Mucosa of descending colon (tissue), 3 donors: Measurements from ENCODE around the gene CDC6. TPM values are rescaled to one million over a fixed set of nuclear protein-coding genes. Genes with fewer than 3 reads are reported as not detected.

Source experiments
- ATAC-seq: fragments of 200-7000 bp; cut with Tn5 transposase; one replicate; pipeline ENCODE4 v1.9.1; 2020; ENCODE audit warnings: mild to moderate bottlenecking, moderate library complexity
- DNase-seq, 3 donors: peaks; one replicate each; pipeline ENCODE4 v3.0.0-alpha.2; 2020
- H3K36me3 ChIP-seq: fragments of 200-600 bp; one replicate; pipeline ENCODE4 v1.8.0; 2021; ENCODE audit warnings: low read depth, mild to moderate bottlenecking
- H3K4me1 ChIP-seq: fragments of 200-600 bp; one replicate; pipeline ENCODE4 v1.8.0; 2021; ENCODE audit warnings: low read depth, mild to moderate bottlenecking
- H3K4me3 ChIP-seq: fragments of 200-600 bp; one replicate; pipeline ENCODE4 v1.8.0; 2021; ENCODE audit warnings: mild to moderate bottlenecking
- H3K9me3 ChIP-seq: fragments of 200-600 bp; one replicate; pipeline ENCODE4 v1.8.0; 2021; ENCODE audit warnings: mild to moderate bottlenecking
- CTCF ChIP-seq: fragments of 200-600 bp; IDR thresholded peaks from one replicate; pipeline ENCODE4 v1.8.0; 2022; ENCODE audit warnings: antibody characterized with exemption, mild to moderate bottlenecking
- intact Hi-C, 2 donors: fragments of 100-400 bp; cut with DNase I in 1 of 2; cut with micrococcal nuclease in 1 of 2; formaldehyde crosslinking; loops; one replicate each; pipeline versions ENCODE4 v1.11.0 to v1.11.1; 2022; cut with DNase I, micrococcal nuclease
- total RNA-seq, 3 donors: library from RNA; stranded (reverse); fragmentation: NEBNext Ultra II Directional in 2 of 3; extraction: Animal tissue kit (Norgen Biotek cat#: 25700) in 2 of 3; gene quantifications; one replicate each; pipeline versions ENCODE4 v1.2.1 to v1.2.4, GENCODE V29; 2021 to 2023
- donor health status: DM: no; HTN: no; CAD: no; lungs with moderate emphysema.
- donor health status: DM: no; HTN: no; CAD: no.
- donor health status: DM: no; HTN: yes; CAD: no.

CDC6 gene
- total RNA-seq, 3 donors from 2014 or later, result 4.0 to 14.9 (median 7.4) TPM

GRCh38 chr17:40312893-40313667, 25.4 kb downstream of the CDC6 start:
- ATAC-seq (no peak), DNase-seq (no peak)
- Histone ChIP-seq H3K36me3 (no peaks in the 10 kb centered on the region), H3K4me3 (no peak overlapping the region), H3K9me3 (no peaks in the 10 kb centered on the region), H3K4me1 (peaks cover 63% of the 10 kb centered on the region)
- no peak for TF ChIP-seq CTCF
- intact Hi-C loops, result no loop called here

GRCh38 chr17:40313668-40314583, 26.2 kb downstream of the CDC6 start:
- no peak for ATAC-seq

GRCh38 chr17:40314584-40314956, 26.9 kb downstream of the CDC6 start:
- H3K4me1 ChIP-seq, result peaks cover 48% of the 10 kb centered on the region
- H3K36me3 ChIP-seq, result no peaks in the 10 kb centered on the region
- no peaks in the 10 kb centered on the region for H3K9me3 ChIP-seq
- intact Hi-C loops, result no loop called here
- ATAC-seq (peak; percentile 55), DNase-seq (peak; percentile 82 to 96 (median 86))
- H3K4me3 ChIP-seq, result no peak overlapping the region
- TF ChIP-seq CTCF, result no peak

More at GRCh38 chr17:40313668-40314583, 26.2 kb downstream of the CDC6 start:
- H3K4me1 ChIP-seq, result peaks cover 54% of the 10 kb centered on the region
- no peak for DNase-seq
- TF ChIP-seq CTCF, result no peak
- H3K4me3 ChIP-seq, result no peak overlapping the region
- no peaks in the 10 kb centered on the region for H3K9me3 ChIP-seq
- no peaks in the 10 kb centered on the region for H3K36me3 ChIP-seq
- intact Hi-C loops, result no loop called here

GRCh38 chr17:40315206-40315605, 27.5 kb downstream of the CDC6 start:
- ATAC-seq, result no peak
- H3K4me3 ChIP-seq, result no peak overlapping the region
- H3K4me1 ChIP-seq, result peaks cover 47% of the 10 kb centered on the region
- TF ChIP-seq CTCF, result no peak
- no peaks in the 10 kb centered on the region for H3K36me3 ChIP-seq
- intact Hi-C loops, result no loop called here
- H3K9me3 ChIP-seq, result no peaks in the 10 kb centered on the region
- DNase-seq, result peak in 1 of 3 donors; percentile 3

- H3K4me3 ChIP-seq, result no peak overlapping the region
- H3K4me1 ChIP-seq, result peaks cover 52% of the 10 kb centered on the region
- ATAC-seq (no peak), DNase-seq (peak in 2 of 3 donors; percentile 32 to 39)
- H3K36me3 ChIP-seq, result no peaks in the 10 kb centered on the region
- no peak for TF ChIP-seq CTCF
- H3K9me3 ChIP-seq, result no peaks in the 10 kb centered on the region
- intact Hi-C loops, result no loop called here
Measured at GRCh38 chr17:40315678-40316570, 28.2 kb downstream of the CDC6 start.
